IPS DF 4.7 (cell line): Measurements from ENCODE around the gene KCNS1.

Experiments
- DNase-seq: peaks from one replicate; pipeline ENCODE4 v3.0.0-alpha.2; 2013; ENCODE audit warnings: low spot score; ENCODE audit errors: extremely low read depth

KCNS1 gene

DNA sequence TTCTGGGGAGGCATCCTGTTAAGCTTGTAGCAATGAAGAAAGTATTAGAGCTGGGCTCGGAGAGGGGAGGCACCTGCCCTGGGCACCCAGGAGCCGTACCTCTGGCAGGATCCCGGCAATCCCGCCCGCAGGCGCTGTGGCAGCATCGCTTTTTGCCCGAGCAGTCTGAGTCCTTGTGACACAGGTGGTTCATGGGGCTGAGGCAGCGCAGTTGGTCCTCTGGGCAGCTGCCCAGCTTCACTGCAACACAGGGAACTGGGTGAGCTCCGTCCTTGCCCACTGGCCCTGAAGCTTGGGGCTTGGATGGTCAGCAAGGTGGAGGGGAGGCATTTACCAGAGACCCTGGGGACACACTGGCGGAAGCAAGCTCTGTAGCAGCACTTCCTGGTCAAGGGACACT, 9.4 kb upstream of the KCNS1 start:
- no peak for DNase-seq

GRCh38 chr20:45109634-45110033, 8.7 kb upstream of the KCNS1 start:
- no peak for DNase-seq

- no peak for DNase-seq
Observed at GRCh38 chr20:45105317-45105716, 4.4 kb upstream of the KCNS1 start.

DNA sequence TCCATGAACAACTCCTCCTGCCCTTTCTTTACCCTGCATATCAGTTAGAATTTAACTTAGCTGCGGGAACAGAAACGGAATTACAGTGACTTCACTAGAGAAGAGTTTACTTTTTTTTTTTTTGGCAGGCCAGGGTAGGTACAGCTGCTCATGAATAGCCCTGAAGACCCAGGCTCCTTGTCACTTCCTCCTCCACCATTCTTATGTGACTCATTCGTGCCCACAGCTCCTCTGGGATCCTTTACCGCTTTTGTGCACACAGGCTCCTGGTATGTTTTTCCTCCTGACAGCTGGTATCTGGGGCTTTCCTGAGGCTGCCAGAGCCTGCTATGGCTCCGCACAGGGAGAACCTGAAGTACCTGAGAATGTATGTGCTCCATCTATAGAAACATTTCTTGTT, 3.9 kb upstream of the KCNS1 start:
- no peak for DNase-seq

DNA sequence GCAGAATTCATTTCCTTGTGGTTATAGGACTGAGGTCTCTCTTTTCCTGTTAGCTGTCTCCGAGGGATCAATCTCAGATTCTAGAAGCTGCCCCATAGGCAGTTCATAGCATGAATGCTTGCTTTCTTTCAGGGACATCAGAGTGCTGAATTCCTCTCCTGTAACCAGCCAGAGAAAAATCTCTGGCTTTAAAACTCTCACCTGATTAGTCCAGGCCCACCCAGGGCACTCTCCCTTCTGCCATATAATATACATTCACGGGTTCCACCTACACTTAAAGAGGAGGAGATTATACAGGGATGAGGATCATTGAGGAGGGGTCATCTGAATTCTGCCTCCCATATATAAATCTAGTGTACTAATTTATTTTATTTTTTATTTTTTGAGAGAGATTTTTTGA, 2.1 kb upstream of the KCNS1 start:
- DNase-seq, result no peak

DNA sequence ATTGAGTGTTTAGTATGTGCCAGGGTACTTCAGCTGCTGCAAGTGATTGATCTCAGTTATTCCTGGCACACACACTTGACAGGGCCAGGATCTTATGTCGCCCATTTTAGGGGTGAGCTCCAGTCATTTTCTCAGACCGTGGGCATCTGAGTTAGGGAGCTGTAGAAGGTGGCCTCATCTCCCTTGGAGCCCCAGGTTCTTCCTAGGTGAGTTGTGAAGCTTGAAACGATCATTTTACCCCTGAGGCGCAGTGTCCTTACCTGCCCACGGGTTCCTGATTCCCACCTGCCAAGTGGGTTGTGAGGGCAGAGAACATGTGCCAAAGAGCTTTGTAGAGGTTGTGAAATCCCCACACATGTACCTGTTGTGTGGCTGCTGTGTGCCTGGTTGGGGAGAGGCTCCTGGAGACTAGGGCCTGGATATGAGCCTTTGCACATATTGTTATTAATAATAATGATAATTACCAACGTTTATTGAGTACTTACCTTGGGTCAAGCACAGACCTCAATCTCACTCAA, 465 bp upstream of the KCNS1 start:
- no peak for DNase-seq

GRCh38 chr20:45098103-45098773, 2.7 kb downstream of the KCNS1 start:
- no peak for DNase-seq

DNA sequence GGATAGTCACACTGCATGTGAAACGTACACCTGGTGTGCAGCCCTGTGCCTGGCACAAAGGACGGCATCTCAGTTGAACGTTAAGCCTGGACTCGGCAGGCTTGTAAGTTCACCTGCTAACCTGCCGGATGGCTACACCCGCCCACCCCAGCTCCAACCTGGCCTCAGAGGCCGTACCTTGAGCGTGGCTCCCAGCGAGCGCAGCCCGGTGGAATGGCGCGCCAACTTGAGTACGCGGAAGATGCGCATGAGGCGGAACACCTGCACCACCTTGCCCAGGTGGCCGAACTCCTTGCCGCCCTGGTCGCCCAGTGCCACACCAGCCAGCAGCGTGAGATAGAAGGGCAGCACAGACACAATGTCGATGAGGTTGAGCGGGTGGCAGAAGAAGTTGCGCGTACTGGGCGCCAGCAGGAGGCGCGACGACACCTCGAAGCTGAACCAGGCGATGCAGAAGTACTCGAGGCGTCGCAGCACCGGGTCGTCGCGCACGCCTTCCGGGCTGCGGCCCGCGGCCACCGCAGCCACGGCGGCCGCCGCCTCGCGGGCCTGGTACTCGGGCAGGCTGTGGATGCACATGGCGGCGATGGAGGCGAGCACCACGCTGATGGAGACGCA, 3.3 kb downstream of the KCNS1 start:
- DNase-seq, result no peak

- no peak for DNase-seq
Observed at GRCh38 chr20:45096781-45097180, 4.1 kb downstream of the KCNS1 start.

GRCh38 chr20:45095805-45096238, 5.1 kb downstream of the KCNS1 start:
- DNase-seq, result peak; percentile 62

DNA sequence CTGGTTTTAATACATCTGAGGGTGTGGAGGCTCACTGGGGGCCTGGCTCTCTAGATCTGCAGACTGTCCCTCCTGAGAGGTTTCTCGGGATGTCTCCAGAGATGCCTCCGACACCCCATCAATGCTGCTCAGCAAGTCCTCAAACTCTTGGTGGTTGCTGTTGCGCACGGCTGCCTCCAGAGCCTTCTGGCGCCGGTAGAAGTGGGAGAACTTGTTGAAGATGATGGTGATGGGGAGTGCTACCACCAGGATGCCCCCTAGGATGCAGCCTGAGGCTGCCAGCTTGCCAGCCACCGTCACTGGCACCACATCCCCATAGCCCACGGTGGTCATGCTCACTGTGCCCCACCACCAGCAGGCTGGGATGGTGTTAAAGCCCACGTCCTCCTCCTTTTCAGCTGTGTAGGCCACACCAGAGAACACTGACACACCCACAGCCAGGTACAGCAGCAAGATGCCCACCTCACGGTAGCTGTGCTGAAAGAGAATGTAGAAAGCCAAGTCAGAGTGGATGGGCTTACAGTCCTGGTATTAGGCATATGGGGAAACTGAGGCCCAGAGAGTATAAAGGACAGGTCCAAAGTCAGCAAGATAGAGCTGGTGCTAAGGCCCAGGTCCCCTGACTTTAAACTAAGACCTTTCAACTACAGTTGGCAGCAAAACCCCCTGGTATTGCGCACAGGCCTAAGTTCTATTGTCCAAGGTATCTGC, 5.9 kb downstream of the KCNS1 start:
- DNase-seq, result no peak

- DNase-seq, result no peak
Observed at GRCh38 chr20:45094201-45094600, 6.7 kb downstream of the KCNS1 start.

DNA sequence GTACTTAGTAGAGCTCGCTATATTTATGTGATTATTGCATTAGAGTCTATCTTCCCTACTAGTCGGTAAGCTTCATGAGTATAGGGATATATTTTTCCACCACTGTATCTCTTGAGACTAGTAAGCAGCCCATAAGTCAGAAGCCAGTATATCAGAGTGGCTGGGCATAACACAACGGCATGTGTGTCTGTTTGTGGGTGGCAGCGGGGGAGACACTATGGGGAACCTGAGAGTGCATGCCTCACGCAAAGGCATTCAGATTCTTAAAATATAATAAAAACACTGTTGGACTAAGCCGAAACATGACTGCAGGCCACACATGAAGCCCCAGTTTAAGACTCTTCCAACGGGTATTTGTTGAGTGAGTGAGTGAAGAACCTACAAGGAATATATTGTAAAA, 8.0 kb downstream of the KCNS1 start:
- DNase-seq, result no peak

DNA sequence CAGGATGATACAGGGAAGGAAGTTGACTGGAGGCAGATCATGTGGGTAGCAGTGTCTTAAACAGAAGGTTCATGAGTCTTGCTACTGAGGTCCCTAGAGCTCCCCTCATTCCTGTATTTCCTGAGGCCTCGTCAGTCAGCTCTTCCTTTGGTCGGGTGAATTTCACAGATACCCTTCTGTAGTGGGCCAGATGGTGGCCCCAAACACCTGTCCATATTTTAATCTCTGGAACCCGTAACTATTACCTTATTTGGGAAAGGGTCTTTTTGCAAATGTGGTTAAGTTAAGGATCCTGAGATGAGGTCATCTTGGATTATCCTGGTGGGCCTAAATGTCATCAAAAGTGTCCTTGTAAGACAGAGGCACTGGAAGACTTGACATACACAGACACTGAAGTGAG, 9.6 kb downstream of the KCNS1 start:
- DNase-seq, result no peak

DNA sequence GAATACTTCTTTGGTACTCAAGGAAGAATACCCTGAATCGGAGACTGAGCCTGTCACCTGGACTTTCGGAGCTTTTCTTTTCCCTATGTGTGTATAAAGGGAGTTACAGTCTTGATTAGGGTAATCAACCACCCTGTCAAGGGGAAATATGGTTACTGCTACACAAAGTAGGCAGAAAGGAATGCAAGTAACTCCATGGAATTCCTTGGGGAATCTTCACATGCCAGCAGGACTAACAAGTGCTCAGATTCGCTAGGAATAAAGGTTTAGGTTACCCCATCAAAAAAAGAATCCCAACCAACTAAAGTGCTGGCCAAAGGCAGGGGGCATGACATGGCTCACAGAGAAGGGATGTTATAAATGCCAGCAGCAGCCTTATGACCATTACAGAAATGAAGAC, 10.4 kb downstream of the KCNS1 start:
- DNase-seq, result no peak

DNA sequence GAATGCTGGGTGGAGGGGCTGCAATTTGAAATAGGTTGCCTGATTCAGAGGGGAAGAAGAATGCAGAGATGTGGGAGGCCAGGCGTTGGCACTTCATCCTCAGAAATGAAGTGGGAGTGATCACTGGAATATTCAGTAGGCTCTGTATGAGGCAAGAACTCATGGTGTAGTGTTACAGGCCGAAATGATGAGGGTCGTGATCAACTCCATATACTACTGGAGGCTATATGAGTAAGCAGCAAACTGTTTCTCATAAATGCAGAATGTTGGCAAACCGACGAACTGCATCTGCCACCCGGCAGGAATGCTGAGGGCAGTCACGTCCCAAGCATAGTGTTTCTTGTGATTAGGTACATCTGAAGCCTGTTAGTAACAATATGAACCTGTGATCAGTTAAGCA, 12.7 kb downstream of the KCNS1 start:
- DNase-seq, result no peak

- DNase-seq, result no peak
Observed at GRCh38 chr20:45087814-45088213, 13.1 kb downstream of the KCNS1 start.

DNA sequence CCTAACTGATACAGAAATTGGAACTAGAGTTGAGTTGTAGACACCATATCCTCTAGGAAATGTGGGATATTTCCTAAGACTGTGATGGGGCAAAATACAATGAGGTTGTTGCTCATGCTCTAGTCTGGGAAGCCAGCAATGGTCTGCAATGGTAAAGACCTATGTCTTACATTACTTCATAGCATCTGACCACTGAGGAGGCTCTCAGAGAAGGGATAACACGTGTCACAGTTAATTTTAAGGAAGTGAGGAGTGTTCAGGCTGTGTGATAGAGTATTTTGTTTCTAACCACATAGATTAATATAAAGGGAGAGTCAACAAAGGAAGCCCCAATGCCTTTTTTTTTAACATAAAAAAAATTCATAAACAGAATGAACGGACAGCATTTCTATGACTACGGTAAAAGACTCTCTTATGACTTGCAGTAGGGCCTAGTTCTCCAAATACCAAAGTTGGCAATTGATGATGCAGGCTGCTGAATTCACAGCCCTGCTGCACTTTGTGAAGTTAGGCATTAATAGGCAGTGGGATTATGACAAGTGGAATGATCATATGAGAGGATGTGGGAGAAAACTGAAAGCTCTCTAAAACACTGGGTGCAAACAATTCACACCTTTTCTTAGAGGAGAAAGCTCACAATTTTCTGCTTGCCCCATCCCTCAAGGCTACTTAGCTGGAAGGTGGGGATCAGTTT, 13.7 kb downstream of the KCNS1 start:
- no peak for DNase-seq

- no peak for DNase-seq
Observed at GRCh38 chr20:45085867-45086266, 15.1 kb downstream of the KCNS1 start.

GRCh38 chr20:45085289-45085688, 15.6 kb downstream of the KCNS1 start:
- DNase-seq, result no peak

DNA sequence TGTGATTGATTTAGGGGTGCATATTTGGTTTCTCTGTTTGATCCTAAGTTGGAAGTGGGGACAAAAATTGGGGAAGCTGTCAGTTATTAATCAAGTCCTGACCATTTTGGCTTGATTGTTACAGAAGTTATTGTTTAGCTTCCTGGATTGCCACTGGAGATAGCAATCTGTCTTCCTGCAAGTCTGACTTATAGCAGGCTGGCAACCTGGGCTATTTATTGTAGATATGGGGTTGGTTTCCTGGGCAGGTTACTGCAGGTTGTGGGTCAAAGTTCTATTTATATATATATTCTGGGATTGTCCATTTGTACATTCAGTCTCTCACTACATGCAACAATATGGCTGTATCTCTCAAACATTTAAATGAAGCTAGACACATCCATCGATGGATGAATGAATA, 17.8 kb downstream of the KCNS1 start:
- no peak for DNase-seq

- no peak for DNase-seq
Observed at GRCh38 chr20:45082468-45082867, 18.5 kb downstream of the KCNS1 start.
